Measurements from ENCODE around the gene OTOG.

The OTOG gene

DNA sequence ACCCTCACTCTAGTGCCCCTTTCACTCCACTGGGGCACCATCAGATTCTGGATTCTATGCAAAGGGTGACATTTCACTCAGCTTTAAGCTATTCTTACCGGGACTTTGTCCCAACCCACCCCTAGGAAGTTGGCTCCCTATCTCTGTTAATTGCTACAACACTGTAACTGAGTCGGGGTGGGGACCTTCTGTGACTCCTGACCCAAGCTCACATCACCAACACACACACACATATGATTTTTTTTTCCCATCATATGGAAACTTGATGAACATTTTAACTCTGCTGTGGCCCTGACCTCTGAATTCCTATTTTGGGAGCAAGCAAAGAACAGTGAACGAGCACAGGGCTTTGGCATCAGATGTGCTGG, 19.4 kb upstream of the OTOG start:
- DNase-seq (ENCODE audit: low spot score): no peak
- TF ChIP-seq CTCF (IDR thresholded peaks at IDR 0.05; ENCODE audit: extremely low read depth, insufficient read depth, missing control alignments): no peak
- in situ Hi-C loops (cut with MboI; ENCODE audit: low pct_unique_long_range_greater_than_20kb, low sequenced_read_pairs, unreplicated experiment): no loop called here

- in situ Hi-C loops (cut with MboI; ENCODE audit: low pct_unique_long_range_greater_than_20kb, low sequenced_read_pairs, unreplicated experiment): no loop called here
- peak; percentile 82 for DNase-seq (ENCODE audit: low spot score)
- TF ChIP-seq CTCF (IDR thresholded peaks at IDR 0.05; ENCODE audit: extremely low read depth, insufficient read depth, missing control alignments): peak; percentile 73
Observed at GRCh38 chr11:17528181-17528691, 18.8 kb upstream of the OTOG start.

- TF ChIP-seq CTCF (IDR thresholded peaks at IDR 0.05; ENCODE audit: extremely low read depth, insufficient read depth, missing control alignments): no peak
- DNase-seq (ENCODE audit: low spot score): no peak
- in situ Hi-C loops (cut with MboI; ENCODE audit: low pct_unique_long_range_greater_than_20kb, low sequenced_read_pairs, unreplicated experiment): no loop called here
Observed at GRCh38 chr11:17528906-17529843, 17.9 kb upstream of the OTOG start.

DNA sequence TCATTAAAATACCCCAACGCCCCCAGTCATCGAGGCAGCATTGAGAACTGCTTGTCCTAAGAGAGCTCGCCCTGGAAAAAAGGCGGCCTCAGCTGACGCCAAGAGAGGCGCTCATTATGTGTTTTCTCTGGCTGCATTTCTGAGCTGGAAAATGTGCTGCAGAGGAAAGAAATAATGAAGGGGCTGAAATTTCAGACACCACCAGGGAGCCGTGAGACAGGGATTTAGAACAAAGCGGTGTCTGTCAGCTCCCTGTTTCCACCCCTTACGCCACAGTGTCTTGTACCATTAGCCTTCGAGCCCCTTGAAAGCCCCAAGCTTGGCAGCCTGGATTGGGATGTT, 17.2 kb upstream of the OTOG start:
- in situ Hi-C loops (cut with MboI; ENCODE audit: low pct_unique_long_range_greater_than_20kb, low sequenced_read_pairs, unreplicated experiment): no loop called here
- no peak for TF ChIP-seq CTCF (IDR thresholded peaks at IDR 0.05; ENCODE audit: extremely low read depth, insufficient read depth, missing control alignments)
- no peak for DNase-seq (ENCODE audit: low spot score)

GRCh38 chr11:17531071-17531600, 15.9 kb upstream of the OTOG start:
- no peak for DNase-seq (ENCODE audit: low spot score)
- TF ChIP-seq CTCF (IDR thresholded peaks at IDR 0.05; ENCODE audit: extremely low read depth, insufficient read depth, missing control alignments): no peak
- in situ Hi-C loops (cut with MboI; ENCODE audit: low pct_unique_long_range_greater_than_20kb, low sequenced_read_pairs, unreplicated experiment): no loop called here

GRCh38 chr11:17531636-17532113, 15.4 kb upstream of the OTOG start:
- TF ChIP-seq CTCF (IDR thresholded peaks at IDR 0.05; ENCODE audit: extremely low read depth, insufficient read depth, missing control alignments): no peak
- in situ Hi-C loops (cut with MboI; ENCODE audit: low pct_unique_long_range_greater_than_20kb, low sequenced_read_pairs, unreplicated experiment): no loop called here
- no peak for DNase-seq (ENCODE audit: low spot score)
